ENCODE measurements around the gene SNRNP200.

The SNRNP200 gene

GRCh38 chr2:96251721-96252292 is 53.5 kb downstream of the SNRNP200 start:
- no peak for DNase-seq (ENCODE audit: low read depth)

- no peak for DNase-seq (ENCODE audit: low read depth)
These were observed 55.2 kb downstream of the SNRNP200 start for GRCh38 chr2:96250188-96250587.

- no peak for DNase-seq (ENCODE audit: low read depth)
These were observed 55.7 kb downstream of the SNRNP200 start for GRCh38 chr2:96249654-96250053.

DNA sequence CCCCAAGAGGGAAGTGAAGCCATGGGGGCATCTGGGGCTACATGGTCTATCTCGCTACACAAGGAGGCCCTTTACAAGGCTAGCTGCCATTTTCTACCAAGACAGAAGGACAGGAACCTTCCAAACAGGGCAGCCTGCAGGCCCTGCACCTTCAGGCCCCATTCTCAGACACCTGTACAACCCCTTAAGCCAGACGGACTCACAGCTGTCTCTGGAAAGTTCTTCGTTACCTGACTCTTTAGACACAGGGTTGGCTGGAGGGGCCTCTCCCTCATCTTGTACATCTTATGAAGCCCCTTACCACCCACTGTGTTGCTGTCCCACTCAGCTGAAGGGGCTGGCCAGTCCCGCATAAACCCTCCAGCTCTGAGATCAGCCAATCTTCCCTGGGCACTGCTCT is 56.7 kb downstream of the SNRNP200 start:
- no peak for DNase-seq (ENCODE audit: low read depth)

DNA sequence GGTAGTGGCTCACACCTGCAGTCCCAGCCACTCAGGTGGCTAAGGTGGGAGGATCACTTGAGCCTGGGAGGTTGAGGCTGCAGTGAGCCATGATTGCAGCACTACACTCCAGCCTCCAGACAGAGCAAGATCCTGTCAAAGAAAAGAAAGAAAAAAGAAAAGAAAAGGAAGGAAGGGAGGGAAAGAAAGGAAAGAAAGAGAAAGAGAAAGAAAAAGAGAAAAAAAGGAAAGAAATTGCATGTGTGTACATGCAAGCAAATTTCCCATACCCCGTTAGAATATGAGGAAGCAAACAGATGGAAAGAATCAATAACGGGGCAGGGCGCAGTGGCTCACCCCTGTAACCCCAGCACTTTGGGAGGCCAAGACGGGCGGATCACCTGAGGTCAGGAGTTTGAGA is 57.5 kb downstream of the SNRNP200 start:
- no peak for DNase-seq (ENCODE audit: low read depth)

DNA sequence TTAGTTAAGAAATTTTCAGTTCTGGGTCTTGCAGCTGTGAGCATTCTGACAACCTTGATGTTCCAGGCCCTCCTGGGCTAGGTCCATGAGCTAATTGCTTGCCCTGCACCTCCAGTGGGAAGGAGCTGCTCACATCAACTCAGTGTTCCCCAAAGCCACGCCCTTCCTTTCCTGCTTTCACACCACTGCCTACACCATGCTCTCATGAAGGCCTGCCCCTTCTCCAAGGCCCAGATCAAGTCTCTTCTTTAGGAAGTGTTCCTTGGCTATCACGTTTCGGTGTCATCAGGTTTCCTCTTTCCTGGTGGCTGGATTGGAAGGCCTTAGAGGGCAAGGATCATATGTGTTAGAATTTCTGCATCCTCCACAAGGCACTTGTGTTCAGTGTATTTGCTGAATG is 58.3 kb downstream of the SNRNP200 start:
- no peak for DNase-seq (ENCODE audit: low read depth)

DNA sequence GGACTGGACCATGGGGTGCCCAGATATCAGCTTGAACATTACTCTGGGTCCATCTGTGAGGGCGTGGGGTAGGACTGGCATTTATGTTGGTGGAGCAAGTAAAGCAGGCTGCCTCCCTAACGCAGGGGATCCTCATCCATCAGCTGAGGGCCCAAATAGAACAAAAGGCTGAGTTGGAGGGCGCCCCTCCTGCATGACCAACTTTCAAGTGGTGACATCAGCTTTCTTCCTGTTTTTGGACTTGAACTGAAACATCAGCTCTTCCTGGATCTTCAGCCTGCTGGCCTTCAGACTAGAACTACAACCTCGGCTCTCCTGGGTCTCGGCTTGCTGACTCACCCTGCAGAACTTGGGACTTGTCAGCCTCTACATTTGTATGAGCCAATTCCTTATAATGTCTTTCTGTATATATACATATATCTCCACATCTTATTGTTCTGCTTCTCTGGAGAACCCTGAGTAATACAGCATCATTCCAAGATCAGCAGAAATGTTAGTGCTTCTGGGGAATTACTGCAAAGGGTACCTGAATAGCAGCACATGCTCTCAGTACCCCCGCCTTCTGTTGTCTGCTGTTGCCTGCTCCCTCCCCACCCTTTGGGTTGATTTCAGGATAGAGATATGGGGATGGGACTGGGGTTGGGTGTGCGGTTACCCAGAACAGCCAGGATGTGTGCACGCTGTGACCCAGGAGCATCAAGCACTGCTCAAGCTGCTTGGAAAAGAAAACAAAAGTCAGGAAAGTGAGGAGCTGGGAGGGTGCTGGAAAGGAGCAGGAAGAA is 59.5 kb downstream of the SNRNP200 start:
- DNase-seq (ENCODE audit: low read depth), result no peak

DNA sequence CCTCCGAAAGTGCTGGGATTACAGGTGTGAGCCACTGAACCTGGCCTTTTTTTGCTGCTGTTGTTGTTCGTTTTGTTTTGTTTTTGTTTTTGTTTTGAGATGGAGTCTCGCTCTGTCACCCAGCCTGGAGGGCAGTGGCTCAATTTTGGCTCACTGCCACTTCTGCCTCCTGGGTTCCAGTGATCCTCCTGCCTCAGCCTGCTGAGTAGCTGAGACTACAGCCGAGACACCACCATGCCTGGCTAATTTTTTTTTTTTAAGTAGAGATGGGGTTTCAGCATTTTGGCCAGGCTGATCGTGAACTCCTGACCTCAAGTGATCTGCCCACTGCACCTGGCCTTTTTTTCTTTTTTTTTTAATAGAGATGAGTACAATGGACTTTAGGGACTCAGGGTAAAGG is 61.5 kb downstream of the SNRNP200 start:
- DNase-seq (ENCODE audit: low read depth), result no peak

DNA sequence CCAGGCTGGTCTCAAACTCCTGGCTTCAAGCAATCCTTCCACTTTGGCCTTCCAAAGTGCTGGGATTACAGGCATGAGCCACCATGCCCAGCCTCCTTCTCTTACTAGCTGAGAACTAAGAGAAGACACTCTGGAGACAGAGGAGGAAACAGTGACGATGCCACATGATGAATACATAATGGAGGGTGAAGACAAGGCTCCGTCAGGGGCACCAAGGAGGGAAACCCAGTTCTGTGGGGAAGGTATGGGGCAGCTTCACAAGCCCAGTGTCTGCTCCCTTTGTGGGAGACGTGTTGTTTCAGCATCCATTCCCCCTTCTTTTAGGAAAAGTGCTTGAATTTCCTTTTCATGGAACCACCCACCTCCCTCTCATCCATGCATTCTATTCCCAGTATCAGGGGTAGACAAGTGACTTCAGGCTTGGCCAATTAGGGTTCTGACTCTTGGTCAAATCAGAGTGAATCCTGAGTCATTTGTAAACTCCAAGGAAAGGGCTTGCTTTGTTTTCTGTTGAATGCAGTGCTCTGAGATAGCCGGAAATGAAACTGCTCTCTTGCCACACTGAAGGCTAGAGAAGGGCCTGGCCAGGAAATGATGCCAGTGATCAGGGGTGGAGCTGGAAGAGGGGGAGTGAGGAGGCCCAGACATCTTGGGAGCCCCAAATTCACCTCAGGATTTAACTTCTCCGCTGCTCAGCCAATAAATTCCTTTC is 63.3 kb downstream of the SNRNP200 start:
- DNase-seq (ENCODE audit: low read depth), result peak; percentile 17

- no peak for DNase-seq (ENCODE audit: low read depth)
These were observed 64.1 kb downstream of the SNRNP200 start for GRCh38 chr2:96241227-96241626.

- DNase-seq (ENCODE audit: low read depth), result no peak
These were observed 64.9 kb downstream of the SNRNP200 start for GRCh38 chr2:96240341-96241038.

- DNase-seq (ENCODE audit: low read depth), result no peak
These were observed 65.5 kb downstream of the SNRNP200 start for GRCh38 chr2:96239745-96240264.

DNA sequence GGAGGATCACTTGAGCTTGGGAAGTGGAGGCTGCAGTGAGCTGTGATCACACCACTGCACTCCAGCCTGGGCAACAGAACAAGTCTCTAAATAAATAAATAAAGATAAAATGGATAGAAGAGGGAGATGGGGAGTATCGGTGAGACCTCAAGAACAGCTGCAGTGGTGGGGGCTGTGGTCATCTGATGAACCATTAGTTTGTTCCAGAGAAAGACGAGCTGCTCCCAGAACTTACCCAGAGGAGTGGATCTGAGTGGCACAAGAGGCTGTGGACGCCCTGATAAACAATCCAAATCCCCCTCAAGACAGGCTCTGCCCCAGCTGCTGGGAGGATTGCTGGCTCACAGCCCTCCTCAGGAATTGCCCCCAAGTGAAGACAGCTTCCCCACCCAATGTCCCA is 66.3 kb downstream of the SNRNP200 start:
- DNase-seq (ENCODE audit: low read depth), result no peak

GRCh38 chr2:96238266-96238665 is 67.1 kb downstream of the SNRNP200 start:
- no peak for DNase-seq (ENCODE audit: low read depth)

DNA sequence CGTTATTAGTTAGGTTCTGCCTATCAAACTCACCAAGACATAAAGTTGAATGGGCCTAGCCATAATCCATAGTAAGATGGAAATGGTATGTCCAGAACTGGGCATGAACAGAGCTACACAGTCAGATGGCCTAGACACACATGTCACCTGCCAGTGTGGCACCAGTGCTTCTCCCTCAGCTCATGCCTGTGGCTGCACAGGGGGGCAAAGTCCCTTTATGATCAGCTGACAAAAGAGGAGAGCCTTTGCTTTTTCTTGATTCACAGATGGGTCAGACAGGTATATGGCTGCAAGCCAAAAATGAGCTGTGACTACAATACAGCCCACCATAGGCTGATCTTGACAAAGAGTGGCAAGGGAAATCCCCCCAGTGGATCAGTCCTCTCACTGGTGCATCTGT is 68.5 kb downstream of the SNRNP200 start:
- no peak for DNase-seq (ENCODE audit: low read depth)

DNA sequence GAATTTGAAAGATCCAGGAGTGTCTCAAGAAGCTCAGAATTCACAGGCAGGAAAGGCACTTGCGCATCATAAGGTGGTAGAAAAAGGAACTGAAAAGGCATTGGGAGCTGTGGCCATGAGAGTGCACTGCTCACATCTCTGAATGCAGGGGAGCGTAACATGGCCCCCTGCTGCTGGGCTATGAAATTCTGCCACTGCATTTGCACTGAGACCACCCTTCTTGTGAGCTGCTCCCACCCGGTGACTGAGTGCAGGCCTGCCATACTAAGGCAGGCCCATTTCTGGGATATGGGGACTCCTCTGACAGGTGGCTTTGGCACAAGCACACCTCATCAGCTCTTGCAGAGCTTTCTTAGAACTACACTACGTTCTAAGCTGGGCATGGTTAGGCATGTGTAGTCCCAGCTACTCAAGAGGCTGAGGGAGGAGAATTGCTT is 71.4 kb downstream of the SNRNP200 start:
- DNase-seq (ENCODE audit: low read depth), result no peak

DNA sequence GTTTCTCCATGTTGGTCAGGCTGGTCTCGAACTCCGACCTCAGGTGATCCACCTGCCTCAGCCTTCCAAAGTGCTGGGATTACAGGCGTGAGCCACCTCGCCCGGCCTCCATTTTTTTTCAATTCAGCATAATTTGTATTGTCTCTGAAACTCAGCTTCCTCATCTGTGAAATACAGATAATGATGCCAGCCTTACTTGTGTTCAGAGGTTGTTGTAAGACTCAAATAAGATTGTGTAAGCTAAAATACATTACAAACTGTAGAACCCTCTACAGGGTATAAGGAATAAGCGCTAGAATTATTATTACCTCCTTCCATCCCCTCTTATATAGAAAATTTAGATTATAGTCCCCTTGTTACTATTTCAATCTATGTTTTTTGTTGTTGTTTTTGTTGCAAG is 71.9 kb downstream of the SNRNP200 start:
- no peak for DNase-seq (ENCODE audit: low read depth)

DNA sequence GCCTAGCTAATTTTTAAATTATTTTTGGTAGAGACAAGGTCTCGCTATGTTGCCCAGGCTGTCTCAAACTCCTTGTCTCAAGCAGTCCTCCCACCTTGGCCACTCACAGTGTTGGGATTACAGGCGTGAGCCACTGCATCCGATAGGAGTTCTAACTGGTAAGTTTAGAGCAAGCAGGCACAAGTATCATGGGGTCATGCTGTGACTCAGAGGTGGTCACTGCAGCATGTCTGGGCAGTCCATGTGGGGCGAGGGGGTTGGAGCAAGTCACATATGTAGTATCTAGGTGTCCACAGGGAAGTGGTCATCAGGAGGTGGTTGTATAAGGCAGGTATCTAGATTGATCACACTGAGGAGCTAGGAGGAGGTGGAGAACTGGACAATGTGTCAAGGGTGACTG is 74.0 kb downstream of the SNRNP200 start:
- no peak for DNase-seq (ENCODE audit: low read depth)

DNA sequence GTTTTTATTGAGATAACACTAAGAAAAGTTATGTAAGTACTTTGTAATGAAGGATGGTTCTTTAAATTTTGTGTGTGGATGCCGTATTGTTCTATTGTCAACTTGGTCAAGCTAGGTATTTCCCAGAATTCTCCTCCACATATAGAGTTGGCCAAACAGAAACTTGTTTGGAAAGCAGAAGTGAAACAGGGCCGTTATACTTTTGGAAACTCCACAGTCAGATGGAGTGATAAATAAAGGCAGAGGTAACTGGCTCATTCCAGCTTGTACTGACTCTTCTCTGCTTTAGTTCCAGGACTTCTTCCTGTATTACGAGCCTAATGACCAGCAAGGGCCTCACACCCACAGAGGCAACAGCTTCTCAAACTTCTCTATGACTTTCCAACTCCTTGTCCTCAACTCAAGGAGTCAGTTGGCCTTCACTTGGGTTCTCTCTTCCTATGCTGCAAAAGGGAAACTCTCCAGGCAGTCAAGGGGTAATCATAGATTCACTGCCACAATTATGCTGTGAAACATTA is 80.3 kb downstream of the SNRNP200 start:
- no peak for DNase-seq (ENCODE audit: low read depth)

All from T-helper 22 cell (primary cell).